ENCODE data around the gene PRKAG3. TPM values are rescaled to one million over a fixed set of nuclear protein-coding genes. Genes with fewer than 3 reads are reported as not detected.
A peak's percentile ranks its signal among the peaks of the same experiment; 100 is the strongest.

The PRKAG3 gene
- total RNA-seq, 1 experiment from 2014 or later, result not detected

DNA sequence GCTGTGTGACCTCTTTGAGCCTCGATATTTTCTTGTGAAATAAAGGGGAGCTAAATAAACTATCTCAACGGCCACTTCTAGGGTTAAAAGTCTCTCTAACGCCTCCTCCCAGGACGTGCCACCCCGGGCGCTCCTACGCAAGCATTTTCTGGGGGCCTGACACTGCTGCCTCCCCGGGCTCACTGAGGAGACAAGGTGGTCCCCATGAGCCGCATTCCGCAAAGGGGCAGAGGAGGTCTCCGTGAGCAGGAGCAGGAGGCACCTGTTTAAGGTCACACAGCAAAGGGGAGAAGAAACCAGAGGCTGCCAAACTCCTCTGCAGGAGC, 48.1 kb upstream of the PRKAG3 start:
- Mint-ChIP-seq H3K27ac (no peak overlapping the region), H3K9me3 (no peaks in the 10 kb centered on the region), H3K4me3 (peak overlapping the region; percentile 59), H3K36me3 (no peaks in the 10 kb centered on the region), H3K27me3 (ENCODE audit: low read depth) (peaks cover 97% of the 10 kb centered on the region), H3K4me1 (peaks cover 16% of the 10 kb centered on the region)
- POLR2A ChIA-PET, result no interaction called here
- CTCF ChIA-PET, result interaction anchor here (0.9 to 17.9 kb wide), 3 partner anchors 9 to 101 kb away, joined by 3 to 422 read pairs (median 98); no protein-coding TSS in a partner anchor
- ATAC-seq (no peak), DNase-seq (ENCODE audit: low spot score) (no peak)
- TF ChIP-seq ZNF219 (CRISPR knock-in tag; IDR thresholded peaks at IDR 0.05; ENCODE audit: borderline replicate concordance), result no peak
- TF ChIP-seq, protein P1, sequence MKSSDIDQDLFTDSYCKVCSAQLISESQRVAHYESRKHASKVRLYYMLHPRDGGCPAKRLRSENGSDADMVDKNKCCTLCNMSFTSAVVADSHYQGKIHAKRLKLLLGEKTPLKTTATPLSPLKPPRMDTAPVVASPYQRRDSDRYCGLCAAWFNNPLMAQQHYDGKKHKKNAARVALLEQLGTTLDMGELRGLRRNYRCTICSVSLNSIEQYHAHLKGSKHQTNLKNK (CRISPR knock-in tag; IDR thresholded peaks at IDR 0.05), result no peak
- no peak for TF ChIP-seq IRF2 (CRISPR knock-in tag; IDR thresholded peaks at IDR 0.05; ENCODE audit: borderline replicate concordance, low read depth)
- TF ChIP-seq OVOL2 (CRISPR knock-in tag; IDR thresholded peaks at IDR 0.05; ENCODE audit: borderline replicate concordance), result no peak
- TF ChIP-seq HMGA2 (CRISPR knock-in tag; IDR thresholded peaks at IDR 0.05), result no peak
- TF ChIP-seq ESRRA (CRISPR knock-in tag; IDR thresholded peaks at IDR 0.05; ENCODE audit: borderline replicate concordance), result no peak
- TF ChIP-seq, protein P2, sequence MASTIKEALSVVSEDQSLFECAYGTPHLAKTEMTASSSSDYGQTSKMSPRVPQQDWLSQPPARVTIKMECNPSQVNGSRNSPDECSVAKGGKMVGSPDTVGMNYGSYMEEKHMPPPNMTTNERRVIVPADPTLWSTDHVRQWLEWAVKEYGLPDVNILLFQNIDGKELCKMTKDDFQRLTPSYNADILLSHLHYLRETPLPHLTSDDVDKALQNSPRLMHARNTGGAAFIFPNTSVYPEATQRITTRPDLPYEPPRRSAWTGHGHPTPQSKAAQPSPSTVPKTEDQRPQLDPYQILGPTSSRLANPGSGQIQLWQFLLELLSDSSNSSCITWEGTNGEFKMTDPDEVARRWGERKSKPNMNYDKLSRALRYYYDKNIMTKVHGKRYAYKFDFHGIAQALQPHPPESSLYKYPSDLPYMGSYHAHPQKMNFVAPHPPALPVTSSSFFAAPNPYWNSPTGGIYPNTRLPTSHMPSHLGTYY (CRISPR knock-in tag; IDR thresholded peaks at IDR 0.05), result no peak
- TF ChIP-seq, protein P3, sequence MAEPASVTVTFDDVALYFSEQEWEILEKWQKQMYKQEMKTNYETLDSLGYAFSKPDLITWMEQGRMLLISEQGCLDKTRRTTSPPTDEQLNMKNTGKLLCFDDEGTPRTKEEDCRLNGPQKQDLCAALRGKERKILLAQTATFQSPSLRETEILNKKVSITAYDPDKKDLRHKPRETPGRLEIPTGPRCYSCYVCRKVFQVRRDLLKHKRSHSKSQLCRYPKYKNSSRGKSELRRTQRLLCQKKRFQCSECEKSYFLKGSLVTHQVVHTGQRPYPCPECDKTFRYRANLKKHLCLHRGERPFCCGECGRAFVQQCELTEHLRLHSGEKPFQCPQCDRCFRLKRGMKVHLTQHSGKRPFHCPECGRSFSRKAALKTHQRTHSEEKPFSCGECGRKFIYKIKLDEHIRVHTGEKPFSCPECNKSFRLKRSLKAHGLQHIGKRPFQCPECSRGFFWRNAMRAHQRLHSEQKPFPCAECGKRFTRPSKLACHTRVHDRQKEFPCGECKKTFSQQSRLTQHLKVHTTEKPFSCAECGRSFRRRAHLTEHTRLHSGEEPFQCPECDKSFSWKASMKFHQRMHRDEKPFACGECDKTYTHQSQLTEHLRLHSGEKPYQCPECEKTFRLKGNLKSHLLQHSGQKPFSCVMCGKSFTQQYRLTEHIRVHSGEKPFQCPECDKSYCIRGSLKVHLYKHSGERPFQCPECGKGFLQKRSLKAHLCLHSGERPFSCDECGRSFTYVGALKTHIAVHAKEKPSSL (CRISPR knock-in tag; conservative IDR thresholded peaks at IDR 0.05), result no peak
- TF ChIP-seq, protein P4, sequence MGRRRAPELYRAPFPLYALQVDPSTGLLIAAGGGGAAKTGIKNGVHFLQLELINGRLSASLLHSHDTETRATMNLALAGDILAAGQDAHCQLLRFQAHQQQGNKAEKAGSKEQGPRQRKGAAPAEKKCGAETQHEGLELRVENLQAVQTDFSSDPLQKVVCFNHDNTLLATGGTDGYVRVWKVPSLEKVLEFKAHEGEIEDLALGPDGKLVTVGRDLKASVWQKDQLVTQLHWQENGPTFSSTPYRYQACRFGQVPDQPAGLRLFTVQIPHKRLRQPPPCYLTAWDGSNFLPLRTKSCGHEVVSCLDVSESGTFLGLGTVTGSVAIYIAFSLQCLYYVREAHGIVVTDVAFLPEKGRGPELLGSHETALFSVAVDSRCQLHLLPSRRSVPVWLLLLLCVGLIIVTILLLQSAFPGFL (CRISPR knock-in tag; IDR thresholded peaks at IDR 0.05; ENCODE audit: borderline replicate concordance), result no peak
- no peak for TF ChIP-seq MXD4 (CRISPR knock-in tag; IDR thresholded peaks at IDR 0.05; ENCODE audit: borderline replicate concordance)
- TF ChIP-seq, protein P5, sequence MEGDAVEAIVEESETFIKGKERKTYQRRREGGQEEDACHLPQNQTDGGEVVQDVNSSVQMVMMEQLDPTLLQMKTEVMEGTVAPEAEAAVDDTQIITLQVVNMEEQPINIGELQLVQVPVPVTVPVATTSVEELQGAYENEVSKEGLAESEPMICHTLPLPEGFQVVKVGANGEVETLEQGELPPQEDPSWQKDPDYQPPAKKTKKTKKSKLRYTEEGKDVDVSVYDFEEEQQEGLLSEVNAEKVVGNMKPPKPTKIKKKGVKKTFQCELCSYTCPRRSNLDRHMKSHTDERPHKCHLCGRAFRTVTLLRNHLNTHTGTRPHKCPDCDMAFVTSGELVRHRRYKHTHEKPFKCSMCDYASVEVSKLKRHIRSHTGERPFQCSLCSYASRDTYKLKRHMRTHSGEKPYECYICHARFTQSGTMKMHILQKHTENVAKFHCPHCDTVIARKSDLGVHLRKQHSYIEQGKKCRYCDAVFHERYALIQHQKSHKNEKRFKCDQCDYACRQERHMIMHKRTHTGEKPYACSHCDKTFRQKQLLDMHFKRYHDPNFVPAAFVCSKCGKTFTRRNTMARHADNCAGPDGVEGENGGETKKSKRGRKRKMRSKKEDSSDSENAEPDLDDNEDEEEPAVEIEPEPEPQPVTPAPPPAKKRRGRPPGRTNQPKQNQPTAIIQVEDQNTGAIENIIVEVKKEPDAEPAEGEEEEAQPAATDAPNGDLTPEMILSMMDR (IDR thresholded peaks at IDR 0.05), result no peak
- TF ChIP-seq, protein P6, sequence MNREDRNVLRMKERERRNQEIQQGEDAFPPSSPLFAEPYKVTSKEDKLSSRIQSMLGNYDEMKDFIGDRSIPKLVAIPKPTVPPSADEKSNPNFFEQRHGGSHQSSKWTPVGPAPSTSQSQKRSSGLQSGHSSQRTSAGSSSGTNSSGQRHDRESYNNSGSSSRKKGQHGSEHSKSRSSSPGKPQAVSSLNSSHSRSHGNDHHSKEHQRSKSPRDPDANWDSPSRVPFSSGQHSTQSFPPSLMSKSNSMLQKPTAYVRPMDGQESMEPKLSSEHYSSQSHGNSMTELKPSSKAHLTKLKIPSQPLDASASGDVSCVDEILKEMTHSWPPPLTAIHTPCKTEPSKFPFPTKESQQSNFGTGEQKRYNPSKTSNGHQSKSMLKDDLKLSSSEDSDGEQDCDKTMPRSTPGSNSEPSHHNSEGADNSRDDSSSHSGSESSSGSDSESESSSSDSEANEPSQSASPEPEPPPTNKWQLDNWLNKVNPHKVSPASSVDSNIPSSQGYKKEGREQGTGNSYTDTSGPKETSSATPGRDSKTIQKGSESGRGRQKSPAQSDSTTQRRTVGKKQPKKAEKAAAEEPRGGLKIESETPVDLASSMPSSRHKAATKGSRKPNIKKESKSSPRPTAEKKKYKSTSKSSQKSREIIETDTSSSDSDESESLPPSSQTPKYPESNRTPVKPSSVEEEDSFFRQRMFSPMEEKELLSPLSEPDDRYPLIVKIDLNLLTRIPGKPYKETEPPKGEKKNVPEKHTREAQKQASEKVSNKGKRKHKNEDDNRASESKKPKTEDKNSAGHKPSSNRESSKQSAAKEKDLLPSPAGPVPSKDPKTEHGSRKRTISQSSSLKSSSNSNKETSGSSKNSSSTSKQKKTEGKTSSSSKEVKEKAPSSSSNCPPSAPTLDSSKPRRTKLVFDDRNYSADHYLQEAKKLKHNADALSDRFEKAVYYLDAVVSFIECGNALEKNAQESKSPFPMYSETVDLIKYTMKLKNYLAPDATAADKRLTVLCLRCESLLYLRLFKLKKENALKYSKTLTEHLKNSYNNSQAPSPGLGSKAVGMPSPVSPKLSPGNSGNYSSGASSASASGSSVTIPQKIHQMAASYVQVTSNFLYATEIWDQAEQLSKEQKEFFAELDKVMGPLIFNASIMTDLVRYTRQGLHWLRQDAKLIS (CRISPR knock-in tag; IDR thresholded peaks at IDR 0.05; ENCODE audit: borderline replicate concordance), result no peak
- TF ChIP-seq, protein P7, sequence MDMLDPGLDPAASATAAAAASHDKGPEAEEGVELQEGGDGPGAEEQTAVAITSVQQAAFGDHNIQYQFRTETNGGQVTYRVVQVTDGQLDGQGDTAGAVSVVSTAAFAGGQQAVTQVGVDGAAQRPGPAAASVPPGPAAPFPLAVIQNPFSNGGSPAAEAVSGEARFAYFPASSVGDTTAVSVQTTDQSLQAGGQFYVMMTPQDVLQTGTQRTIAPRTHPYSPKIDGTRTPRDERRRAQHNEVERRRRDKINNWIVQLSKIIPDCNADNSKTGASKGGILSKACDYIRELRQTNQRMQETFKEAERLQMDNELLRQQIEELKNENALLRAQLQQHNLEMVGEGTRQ (CRISPR knock-in tag; IDR thresholded peaks at IDR 0.05), result no peak
- no peak for TF ChIP-seq CREM (CRISPR knock-in tag; IDR thresholded peaks at IDR 0.05)
- TF ChIP-seq ZNF416 (CRISPR knock-in tag; IDR thresholded peaks at IDR 0.05), result no peak
- TF ChIP-seq CREB1 (CRISPR knock-in tag; IDR thresholded peaks at IDR 0.05), result no peak
- TF ChIP-seq, protein P8, sequence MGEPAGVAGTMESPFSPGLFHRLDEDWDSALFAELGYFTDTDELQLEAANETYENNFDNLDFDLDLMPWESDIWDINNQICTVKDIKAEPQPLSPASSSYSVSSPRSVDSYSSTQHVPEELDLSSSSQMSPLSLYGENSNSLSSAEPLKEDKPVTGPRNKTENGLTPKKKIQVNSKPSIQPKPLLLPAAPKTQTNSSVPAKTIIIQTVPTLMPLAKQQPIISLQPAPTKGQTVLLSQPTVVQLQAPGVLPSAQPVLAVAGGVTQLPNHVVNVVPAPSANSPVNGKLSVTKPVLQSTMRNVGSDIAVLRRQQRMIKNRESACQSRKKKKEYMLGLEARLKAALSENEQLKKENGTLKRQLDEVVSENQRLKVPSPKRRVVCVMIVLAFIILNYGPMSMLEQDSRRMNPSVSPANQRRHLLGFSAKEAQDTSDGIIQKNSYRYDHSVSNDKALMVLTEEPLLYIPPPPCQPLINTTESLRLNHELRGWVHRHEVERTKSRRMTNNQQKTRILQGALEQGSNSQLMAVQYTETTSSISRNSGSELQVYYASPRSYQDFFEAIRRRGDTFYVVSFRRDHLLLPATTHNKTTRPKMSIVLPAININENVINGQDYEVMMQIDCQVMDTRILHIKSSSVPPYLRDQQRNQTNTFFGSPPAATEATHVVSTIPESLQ (CRISPR knock-in tag; IDR thresholded peaks at IDR 0.05), result no peak

All from WTC11 (cell line).